Stimulated activated CD4-positive, alpha-beta T cell treated with anti-CD3 and anti-CD28 coated beads, Interleukin-1b, Interleukin-23, amount 100 ng/mL, for 1 hour (primary cell): ENCODE data around the gene MEG3.

ENCODE experiments used
- DNase-seq, 2 donors: peaks; one replicate each; pipeline ENCODE4 v3.0.0-alpha.2; 2020; ENCODE audit warnings: low read depth in 2 of 2

Gene MEG3

DNA sequence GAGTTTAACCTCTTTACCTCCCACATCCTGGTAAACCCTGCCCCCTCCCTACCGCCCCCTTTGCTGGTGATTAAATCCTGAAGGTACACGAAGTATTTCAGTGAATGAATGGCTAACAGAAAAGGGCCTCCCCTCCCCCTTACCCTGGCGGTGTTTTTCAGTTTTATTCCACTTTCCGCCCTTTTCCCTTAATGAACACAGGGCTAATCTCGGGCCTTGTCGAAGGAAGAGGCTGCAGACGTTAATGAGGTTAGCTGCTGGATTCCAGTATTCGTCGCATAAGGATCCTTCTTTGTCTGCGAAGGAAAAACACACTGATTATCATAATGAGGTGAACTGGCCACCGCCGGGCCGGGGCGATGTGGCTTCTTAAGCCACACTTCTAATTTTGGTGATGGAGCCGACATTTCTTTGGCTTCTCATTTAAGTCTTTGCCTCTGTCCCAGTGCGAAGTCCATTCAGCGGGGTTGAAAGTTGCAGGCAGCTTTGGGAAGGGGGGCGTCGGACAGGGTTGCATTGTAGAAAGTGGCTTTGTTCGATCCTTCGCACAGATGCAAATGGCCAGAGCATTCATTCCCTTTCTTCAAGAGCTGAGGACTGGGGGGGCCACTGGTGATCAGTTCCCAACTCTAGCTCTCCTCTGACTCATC, 6.5 kb downstream of the MEG3 start:
- no peak for DNase-seq

- no peak for DNase-seq
Observed at GRCh38 chr14:100834082-100834793, 8.3 kb downstream of the MEG3 start.

- no peak for DNase-seq
Observed at GRCh38 chr14:100834794-100835547, 9.1 kb downstream of the MEG3 start.

DNA sequence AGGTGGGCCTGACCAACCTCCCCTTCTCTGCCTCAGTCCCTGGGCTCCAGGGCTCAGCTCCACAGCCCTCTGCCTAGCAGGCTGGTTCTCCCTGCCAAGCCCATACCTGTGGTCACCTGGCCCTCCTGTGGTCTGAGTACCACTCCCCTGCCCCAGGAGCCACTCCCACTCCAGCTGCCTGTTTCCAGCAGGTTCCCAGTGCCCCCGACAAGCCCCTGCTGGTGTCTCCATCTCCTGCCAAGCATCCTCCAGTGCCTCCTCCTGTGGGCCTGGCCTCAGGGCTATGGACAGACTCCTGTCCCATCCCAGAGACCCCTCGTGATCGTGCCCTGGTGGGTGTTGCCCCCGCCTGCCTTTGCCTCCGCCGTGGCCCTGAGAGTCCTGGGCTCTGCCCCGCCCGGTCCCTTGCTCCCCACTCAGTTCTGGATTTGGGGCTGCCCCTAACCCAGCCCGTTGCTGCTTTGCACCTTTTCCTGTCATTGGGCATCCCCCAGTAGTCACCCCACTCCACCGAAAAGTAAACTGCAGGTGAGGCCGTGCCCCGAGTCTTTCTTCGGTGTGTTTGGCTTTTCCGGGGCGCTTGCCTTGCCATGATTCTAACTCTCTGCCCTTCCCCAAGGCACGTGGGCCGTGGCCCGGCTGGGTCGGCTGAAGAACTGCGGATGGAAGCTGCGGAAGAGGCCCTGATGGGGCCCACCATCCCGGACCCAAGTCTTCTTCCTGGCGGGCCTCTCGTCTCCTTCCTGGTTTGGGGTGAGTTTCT, 9.8 kb downstream of the MEG3 start:
- no peak for DNase-seq

GRCh38 chr14:100836311-100836805, 10.4 kb downstream of the MEG3 start:
- no peak for DNase-seq

- DNase-seq = no peak
Observed at GRCh38 chr14:100836941-100837804, 11.3 kb downstream of the MEG3 start.

DNA sequence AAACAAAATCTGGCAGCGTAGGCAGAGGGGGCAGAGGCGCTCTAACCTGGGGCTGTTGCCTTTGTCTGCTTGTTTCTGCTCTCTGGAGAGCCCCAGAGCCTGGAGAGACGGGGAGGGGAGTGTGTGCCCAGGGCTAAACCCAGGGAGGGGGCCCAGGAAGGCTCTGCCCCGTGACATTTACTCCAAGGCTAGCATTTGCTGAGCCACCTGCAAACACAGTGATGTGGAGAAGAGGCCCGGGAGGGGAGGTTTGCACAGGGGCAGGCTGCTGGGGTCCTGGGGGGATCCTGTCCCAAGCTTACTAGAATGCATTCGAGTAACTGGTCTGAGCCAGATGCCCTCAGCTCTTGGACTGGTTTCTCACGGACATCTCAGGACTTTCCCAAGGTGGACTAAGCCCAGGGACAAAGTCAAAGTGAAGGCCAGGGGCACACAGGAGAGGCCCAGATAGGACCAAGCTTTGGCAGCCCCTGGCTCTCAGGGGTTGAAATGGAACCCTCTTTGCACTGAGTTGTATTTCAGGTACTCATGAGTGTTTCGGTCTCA, 12.0 kb downstream of the MEG3 start:
- DNase-seq = no peak

DNA sequence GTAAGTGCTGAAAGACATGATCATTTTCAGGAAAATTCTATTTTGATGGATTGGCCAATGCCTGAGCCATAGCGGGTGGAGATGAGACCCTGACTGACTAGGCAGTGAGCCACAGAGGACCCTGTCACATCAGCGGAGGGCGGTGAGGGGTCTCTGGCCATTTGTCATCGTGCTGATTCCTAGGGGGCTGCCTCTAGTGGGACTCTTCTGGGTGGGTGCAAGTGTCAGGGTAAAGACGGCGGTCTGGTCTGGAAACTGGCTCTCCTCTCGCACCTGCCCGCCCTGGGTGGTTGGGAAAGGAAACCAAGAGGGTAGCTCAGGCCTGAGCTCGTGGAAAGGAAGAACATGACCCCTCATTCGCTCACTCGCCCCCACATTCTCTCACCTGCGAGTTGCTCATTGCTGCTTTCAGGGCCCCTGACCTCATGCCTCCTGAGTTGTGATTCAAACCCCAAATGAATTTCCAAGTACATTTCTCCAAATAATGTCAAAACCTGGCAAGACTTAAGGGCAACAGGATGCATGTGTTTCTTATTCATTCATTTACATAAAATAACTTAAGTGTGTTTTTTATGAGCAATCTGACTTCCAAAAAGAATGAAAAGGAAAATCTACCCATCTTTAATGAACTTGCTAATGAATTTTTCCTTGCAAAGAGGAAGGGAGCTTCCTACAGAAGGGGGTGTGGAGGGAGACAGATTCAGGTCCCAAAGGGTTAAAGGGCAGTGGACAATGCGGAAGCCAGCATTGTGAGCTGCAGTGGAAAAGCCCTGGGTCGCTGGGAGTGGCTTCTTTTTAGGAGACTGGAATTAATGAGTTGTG, 12.8 kb downstream of the MEG3 start:
- DNase-seq = no peak

DNA sequence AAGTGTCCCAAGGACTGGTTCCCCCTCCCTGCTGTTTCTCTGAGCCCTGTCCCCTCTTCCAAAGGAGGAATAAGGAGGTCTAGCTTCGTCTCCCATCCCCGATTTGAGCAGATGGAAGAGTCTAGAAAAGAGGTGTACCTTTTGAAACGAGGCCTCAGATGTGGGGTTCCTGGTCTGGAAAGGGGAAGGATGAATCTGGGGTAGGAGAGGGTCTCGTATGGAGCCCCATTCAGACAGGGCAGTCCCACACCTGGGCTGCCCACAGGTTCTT, 13.3 kb downstream of the MEG3 start:
- DNase-seq = no peak

GRCh38 chr14:100839681-100840111, 13.8 kb downstream of the MEG3 start:
- DNase-seq = no peak

DNA sequence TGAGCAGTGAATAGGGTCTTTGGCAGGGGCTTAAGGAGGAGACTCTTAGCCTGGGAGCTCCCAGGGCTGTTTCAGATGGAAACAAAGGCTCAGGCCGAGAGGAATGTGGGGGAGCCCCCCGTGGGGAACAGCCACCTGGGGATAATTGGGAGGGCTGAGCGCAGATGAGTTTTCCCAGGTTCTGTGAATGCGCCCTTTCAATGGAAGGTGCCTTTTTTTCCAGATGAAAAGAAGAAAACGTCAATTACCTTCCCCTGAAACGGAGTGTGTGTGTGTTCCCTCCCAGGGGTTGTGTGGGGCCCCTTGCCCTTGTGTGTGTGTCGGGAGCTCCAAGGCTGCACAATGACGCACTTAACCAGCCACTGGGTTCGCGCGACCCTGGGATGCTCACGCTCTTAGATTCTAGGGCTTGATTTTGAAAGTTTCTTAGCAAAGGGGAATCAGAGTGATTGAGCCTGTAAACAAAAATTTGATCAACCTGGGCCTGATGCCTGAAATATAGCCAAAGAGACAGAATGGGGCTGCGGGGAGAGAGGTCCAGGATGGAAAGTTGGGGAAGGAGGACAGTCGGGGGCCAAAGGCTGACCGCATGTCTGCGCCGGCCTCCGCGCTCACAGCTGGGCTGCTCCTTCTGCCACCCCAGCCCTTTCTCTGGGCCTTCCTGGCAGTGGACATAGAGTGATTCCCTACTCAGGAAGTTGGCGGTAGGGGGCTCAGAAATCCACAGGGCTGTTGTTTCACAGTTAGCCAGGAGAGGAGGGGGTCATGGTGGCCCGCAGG, 14.6 kb downstream of the MEG3 start:
- DNase-seq = no peak

- no peak for DNase-seq
Observed at GRCh38 chr14:100841066-100841760, 15.3 kb downstream of the MEG3 start.

GRCh38 chr14:100841761-100842403, 16.0 kb downstream of the MEG3 start:
- DNase-seq = no peak

- no peak for DNase-seq
Observed at GRCh38 chr14:100842799-100843198, 16.9 kb downstream of the MEG3 start.

DNA sequence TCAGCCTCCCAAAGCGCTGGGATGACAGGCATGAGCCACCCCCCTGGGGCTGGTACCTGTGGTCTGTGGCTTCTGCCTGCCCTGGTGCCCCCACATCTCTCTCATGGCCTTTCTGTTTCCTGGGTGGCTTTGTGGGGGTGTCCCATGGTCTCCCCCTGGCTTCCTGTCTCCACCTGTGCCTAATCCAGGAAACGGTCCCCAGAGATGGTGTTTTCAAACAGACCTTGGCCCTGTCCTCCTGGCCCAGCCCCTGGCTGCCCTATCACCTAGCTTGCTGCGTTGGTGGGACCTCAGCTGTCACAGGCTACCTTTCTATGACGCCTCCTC, 18.1 kb downstream of the MEG3 start:
- DNase-seq = no peak

- no peak for DNase-seq
Observed at GRCh38 chr14:100844421-100844820, 18.5 kb downstream of the MEG3 start.

- no peak for DNase-seq
Observed at GRCh38 chr14:100844846-100845245, 18.9 kb downstream of the MEG3 start.

DNA sequence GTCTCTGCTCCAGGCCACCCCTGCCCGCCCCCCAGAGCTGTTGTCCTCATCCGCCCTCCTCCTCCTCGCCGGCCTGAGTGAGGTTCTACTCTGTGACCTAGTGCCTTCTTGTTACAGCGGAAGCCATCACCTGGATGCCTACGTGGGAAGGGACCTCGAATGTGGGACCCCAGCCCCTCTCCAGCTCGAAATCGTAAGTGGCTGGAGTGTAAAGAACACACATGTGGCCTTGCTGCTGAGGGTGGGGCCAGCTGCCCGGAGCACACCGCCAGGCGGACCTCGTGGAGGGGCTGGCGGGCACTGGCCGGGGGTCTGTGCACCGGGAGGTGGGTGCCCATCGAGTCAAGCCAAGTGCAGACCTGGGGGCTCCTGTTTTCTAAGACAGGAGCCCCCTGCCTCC, 19.4 kb downstream of the MEG3 start:
- DNase-seq = no peak
